Smooth muscle cell (in vitro differentiated cells): ENCODE results near the gene ARHGAP26. TPM values are rescaled to one million over a fixed set of nuclear protein-coding genes. Genes with fewer than 3 reads are reported as not detected.
A peak's percentile ranks its signal among the peaks of the same experiment; 100 is the strongest.

ENCODE experiments used
- DNase-seq: peaks from one replicate; lab custom pipeline; 2025; ENCODE audit not compliant: unreplicated experiment; lab: John Stamatoyannopoulos, UW
- H2AFZ ChIP-seq: fragments of 200-600 bp; sonication (generic); 2 replicates; pipeline ENCODE4 v1.6.0; 2016; ENCODE audit warnings: antibody characterized with exemption, low read depth, mild to moderate bottlenecking
- H3F3A ChIP-seq: fragments of 200-600 bp; sonication (generic); 2 replicates; pipeline ENCODE4 v1.6.0; 2017; ENCODE audit warnings: antibody characterized with exemption, low read depth
- H3K27ac ChIP-seq: fragments of 200-600 bp; sonication (generic); 2 replicates; pipeline ENCODE4 v1.5.1; 2016; ENCODE audit warnings: low read depth, mild to moderate bottlenecking
- H3K27me3 ChIP-seq: fragments of 200-600 bp; sonication (generic); 2 replicates; pipeline ENCODE4 v1.6.1; 2016; ENCODE audit warnings: low read depth, mild to moderate bottlenecking
- H3K36me3 ChIP-seq: fragments of 200-600 bp; sonication (generic); 2 replicates; pipeline ENCODE4 v1.5.1; 2016; ENCODE audit warnings: low read depth
- H3K4me1 ChIP-seq: fragments of 200-600 bp; sonication (generic); 2 replicates; pipeline ENCODE4 v1.5.1; 2016; ENCODE audit warnings: low read depth
- H3K4me2 ChIP-seq: fragments of 200-600 bp; sonication (generic); 2 replicates; pipeline ENCODE4 v1.6.0; 2016; ENCODE audit warnings: mild to moderate bottlenecking
- H3K4me3 ChIP-seq: fragments of 200-600 bp; sonication (generic); 2 replicates; pipeline ENCODE4 v1.5.1; 2016; ENCODE audit warnings: mild to moderate bottlenecking
- H3K79me2 ChIP-seq: fragments of 200-600 bp; sonication (generic); 2 replicates; pipeline ENCODE4 v1.6.0; 2016; ENCODE audit warnings: low read depth, mild to moderate bottlenecking
- H3K9ac ChIP-seq: fragments of 200-600 bp; sonication (generic); 2 replicates; pipeline ENCODE4 v1.6.0; 2016; ENCODE audit warnings: low read depth
- H3K9me3 ChIP-seq: fragments of 200-600 bp; sonication (generic); replicated peaks from 2 replicates; pipeline ENCODE4 v1.5.1; 2016; ENCODE audit warnings: low read depth
- H4K20me1 ChIP-seq: fragments of 200-600 bp; sonication (generic); 2 replicates; pipeline ENCODE4 v1.6.0; 2016; ENCODE audit warnings: low read depth
- WGBS: methylation state at CpG from one replicate; pipeline ENCODE4 v1.1.7; 2016; ENCODE audit warnings: low lambda C conversion rate; 5-methylcytosine and 5-hydroxymethylcytosine counted together
- polyA plus RNA-seq: library from polyadenylated mRNA; unstranded; fragments of >200 nt; fragmentation: Nextera tagmentation; extraction: Ambion mirVana; gene quantifications from 2 replicates; pipeline ENCODE4 v1.2.1, GENCODE V29; 2016
- total RNA-seq: library from RNA; depleted of rRNA; stranded (reverse); fragments of >200 nt; gene quantifications from 2 replicates; pipeline ENCODE4 v1.2.3, GENCODE V29; 2014
- TF ChIP-seq, protein P1 (sequence below): fragments of 200-600 bp; sonication (generic); IDR thresholded peaks from 2 replicates; pipeline ENCODE4 v1.5.1; 2017; ENCODE audit warnings: borderline replicate concordance, mild to moderate bottlenecking, antibody characterized with exemption; ENCODE audit not compliant: insufficient read depth, poor library complexity, severe bottlenecking

Gene ARHGAP26
- total and polyA plus RNA-seq, 2 experiments from 2014 or later: 2.2 to 5.1 TPM

DNA sequence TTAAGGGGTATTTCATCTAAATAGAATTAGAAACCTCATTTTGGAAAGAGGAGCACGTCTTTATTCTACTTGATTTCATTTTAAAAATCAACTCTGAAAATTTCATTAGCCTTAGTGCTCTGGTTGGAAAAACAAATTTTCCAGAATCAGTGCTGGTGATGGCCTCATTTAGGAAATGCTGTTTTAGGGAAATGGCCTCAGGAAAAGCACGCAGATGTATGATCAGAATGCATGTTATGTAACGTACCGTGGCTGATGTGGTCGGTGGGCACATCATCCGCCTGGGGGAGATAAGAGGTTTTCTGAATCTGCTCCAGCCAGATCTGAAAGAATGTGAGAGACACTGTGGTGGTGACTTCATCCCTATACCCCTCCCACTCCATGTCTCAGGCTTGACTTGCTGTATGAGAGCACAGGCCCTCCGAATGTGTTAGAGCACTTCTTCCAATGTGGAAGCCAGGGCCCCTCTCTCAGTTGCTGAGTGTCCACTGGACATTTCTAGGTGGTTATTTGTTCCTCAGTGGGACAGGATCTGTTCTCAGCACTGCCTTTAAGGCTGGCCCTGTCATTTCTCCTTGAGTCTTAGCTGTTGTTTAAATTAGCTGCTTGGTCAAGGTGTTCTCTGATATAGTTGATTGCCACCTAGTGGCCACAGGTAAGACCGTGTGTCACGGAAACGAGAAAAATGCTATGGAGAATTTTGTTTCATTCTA, 96.5 kb downstream of the ARHGAP26 start:
- Histone ChIP-seq H3K4me1 (no peaks in the 10 kb centered on the region), H3F3A (no peaks in the 10 kb centered on the region), H3K9me3 (no peaks in the 10 kb centered on the region), H3K79me2 (no peaks in the 10 kb centered on the region), H3K4me3 (no peak overlapping the region), H4K20me1 (no peaks in the 10 kb centered on the region), H3K9ac (no peak overlapping the region), H3K36me3 (no peaks in the 10 kb centered on the region), H3K27me3 (no peaks in the 10 kb centered on the region), H3K27ac (peak overlapping the region; percentile 68), H3K4me2 (peak overlapping the region; percentile 71), H2AFZ (peak overlapping the region; percentile 34)
- DNase-seq: peak; percentile 5
- WGBS: 11% methylated on average over 10 of the region's 10 CpGs
- TF ChIP-seq, protein P1, sequence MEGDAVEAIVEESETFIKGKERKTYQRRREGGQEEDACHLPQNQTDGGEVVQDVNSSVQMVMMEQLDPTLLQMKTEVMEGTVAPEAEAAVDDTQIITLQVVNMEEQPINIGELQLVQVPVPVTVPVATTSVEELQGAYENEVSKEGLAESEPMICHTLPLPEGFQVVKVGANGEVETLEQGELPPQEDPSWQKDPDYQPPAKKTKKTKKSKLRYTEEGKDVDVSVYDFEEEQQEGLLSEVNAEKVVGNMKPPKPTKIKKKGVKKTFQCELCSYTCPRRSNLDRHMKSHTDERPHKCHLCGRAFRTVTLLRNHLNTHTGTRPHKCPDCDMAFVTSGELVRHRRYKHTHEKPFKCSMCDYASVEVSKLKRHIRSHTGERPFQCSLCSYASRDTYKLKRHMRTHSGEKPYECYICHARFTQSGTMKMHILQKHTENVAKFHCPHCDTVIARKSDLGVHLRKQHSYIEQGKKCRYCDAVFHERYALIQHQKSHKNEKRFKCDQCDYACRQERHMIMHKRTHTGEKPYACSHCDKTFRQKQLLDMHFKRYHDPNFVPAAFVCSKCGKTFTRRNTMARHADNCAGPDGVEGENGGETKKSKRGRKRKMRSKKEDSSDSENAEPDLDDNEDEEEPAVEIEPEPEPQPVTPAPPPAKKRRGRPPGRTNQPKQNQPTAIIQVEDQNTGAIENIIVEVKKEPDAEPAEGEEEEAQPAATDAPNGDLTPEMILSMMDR: peak; percentile 67

DNA sequence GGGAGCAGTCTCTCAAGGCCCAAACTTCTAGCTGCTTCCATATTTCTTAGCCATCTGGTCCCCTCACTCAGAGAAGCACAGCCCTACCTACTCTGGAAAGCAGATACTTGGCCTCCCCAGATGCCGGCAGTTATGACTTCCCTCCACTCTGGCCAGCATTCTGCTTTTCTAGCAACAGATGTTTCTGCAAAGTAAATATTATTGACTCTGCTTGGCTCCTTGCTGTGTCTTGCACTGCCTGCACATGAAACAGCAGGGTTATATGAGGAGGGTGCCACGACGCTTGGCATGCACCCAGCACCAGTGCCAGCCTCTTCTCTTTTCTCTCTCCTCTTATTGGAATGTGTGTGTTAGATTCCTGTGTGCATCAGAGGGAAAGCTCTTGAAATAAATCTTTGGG, 99.7 kb downstream of the ARHGAP26 start:
- no peak for DNase-seq
- Histone ChIP-seq H3K36me3 (no peaks in the 10 kb centered on the region), H3K27me3 (no peaks in the 10 kb centered on the region), H3K27ac (no peak overlapping the region), H3K9me3 (no peaks in the 10 kb centered on the region), H2AFZ (no peak overlapping the region), H4K20me1 (no peaks in the 10 kb centered on the region), H3F3A (no peaks in the 10 kb centered on the region), H3K9ac (no peak overlapping the region), H3K4me1 (peaks cover 7% of the 10 kb centered on the region), H3K79me2 (no peaks in the 10 kb centered on the region), H3K4me3 (no peak overlapping the region), H3K4me2 (no peak overlapping the region)
- TF ChIP-seq, protein P1: no peak
- WGBS: 79% methylated on average over 3 of the region's 3 CpGs

DNA sequence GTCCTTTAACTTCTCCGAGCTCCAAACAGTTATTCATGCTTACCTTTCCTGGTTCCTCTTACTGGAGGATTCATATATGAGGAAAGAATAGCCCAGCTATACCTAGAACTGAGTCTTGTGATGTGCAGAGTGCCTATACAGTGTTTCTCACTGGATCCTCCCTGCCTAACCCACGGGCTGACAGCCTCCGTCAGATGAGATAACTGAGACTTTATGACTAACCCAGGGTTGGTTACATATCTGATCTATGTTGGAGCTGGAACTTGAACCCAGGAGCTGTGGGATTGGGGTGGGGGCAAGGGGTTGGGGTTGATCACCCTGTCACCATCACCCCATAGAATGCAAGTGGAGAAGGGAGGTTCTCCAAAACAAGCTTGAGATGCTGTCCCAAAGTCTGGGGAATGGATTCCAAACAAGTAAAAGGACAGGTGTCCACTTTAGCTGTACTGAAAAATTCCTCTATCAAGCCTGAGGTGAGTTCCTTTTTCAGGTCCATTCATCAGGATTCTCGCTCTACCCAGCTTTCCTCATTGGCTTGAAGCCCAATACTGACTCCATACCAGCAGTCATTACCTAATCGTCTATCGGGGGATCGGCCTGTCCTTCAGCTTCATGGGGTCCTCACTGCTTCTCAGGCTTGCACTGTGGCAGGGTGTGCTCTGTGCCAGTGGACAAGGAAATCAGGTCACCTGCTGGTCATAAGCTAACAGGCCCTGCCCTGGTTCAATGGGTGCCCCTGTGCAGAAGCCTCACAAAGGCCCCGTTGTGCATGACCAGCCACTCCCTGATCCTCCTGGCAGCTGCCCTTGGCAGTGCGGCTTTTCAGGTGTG, 100.6 kb downstream of the ARHGAP26 start:
- Histone ChIP-seq H3K4me2 (no peak overlapping the region), H3K27ac (no peak overlapping the region), H3K9ac (no peak overlapping the region), H3K4me3 (no peak overlapping the region), H3K27me3 (no peaks in the 10 kb centered on the region), H3F3A (no peaks in the 10 kb centered on the region), H3K79me2 (no peaks in the 10 kb centered on the region), H2AFZ (no peak overlapping the region), H3K4me1 (peaks cover 7% of the 10 kb centered on the region), H3K36me3 (no peaks in the 10 kb centered on the region), H3K9me3 (no peaks in the 10 kb centered on the region), H4K20me1 (no peaks in the 10 kb centered on the region)
- 82% methylated on average over 9 of the region's 9 CpGs for WGBS
- TF ChIP-seq, protein P1: no peak
- DNase-seq: no peak
